Measurements from ENCODE around the gene DDX25. TPM values are rescaled to one million over a fixed set of nuclear protein-coding genes. Genes with fewer than 3 reads are reported as not detected.
A peak's percentile ranks its signal among the peaks of the same experiment; 100 is the strongest.

DDX25 gene
- total and polyA plus RNA-seq, 9 of the 15 experiments (the other 6 are each of a cell fraction or from before 2014, with no cell fraction given): not detected

DNA sequence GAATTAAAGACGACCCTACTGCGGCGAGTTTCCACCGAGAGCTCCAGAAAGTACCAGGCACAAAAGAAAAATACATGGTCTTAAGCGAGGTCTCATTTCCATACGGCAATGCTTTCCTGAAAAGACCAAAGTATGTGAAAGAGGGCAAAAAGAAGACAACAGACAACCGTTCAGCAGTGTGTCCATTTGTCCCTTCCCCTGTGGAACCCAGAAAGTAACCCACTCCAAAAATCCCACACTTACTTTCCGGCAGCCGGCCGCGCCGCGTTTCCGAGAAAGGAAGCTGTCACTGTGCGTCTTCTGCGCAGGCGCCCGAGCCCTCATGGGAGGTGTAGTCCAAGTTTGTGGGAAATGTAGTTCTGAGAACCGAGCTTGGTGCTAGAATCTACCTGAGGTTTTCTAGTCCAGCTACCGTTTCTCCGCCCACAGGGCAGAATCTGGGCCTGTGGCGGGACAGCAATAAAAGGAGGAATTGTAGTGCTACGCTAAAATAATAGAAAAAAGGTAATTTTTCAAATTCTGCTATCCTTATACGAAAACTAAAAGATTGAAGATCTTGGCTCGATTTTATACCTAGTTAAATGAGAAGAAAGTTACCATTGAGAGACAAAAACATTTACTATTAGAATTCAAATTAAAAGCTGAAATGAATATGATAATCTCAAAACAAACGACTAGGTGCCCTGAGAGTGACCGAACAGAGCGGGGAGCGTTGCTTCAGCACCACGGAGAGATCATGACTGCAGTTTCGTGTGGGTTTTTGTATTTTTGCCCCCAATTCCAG is 1.2 kb upstream of the DDX25 start, which contains the start of gene PUS3 (continued):
- TF ChIP-seq E2F3 (CRISPR knock-in tag; IDR thresholded peaks at IDR 0.05) (no peak), ZBTB2 (IDR thresholded peaks at IDR 0.05) (peak; percentile 87), GATAD2A (IDR thresholded peaks at IDR 0.05) (no peak), TEAD2 (tag; IDR thresholded peaks at IDR 0.05) (no peak), SMAD1 (IDR thresholded peaks at IDR 0.05; ENCODE audit: low read depth, low read length, partially characterized antibody) (no peak), ZFP30 (CRISPR knock-in tag; IDR thresholded peaks at IDR 0.05; ENCODE audit: borderline replicate concordance) (no peak), SMAD4 (CRISPR knock-in tag; conservative IDR thresholded peaks at IDR 0.05) (no peak), TEAD1 (CRISPR knock-in tag; IDR thresholded peaks at IDR 0.05) (no peak), ADNP (tag; IDR thresholded peaks at IDR 0.05) (no peak), BRD9 (IDR thresholded peaks at IDR 0.05; ENCODE audit: low read depth, partially characterized antibody) (no peak), KDM1A (IDR thresholded peaks at IDR 0.05) (no peak), PTRF (tag; IDR thresholded peaks at IDR 0.05) (no peak), KLF6 (CRISPR knock-in tag; IDR thresholded peaks at IDR 0.05; ENCODE audit: borderline replicate concordance) (no peak), ZNF165 (CRISPR knock-in tag; IDR thresholded peaks at IDR 0.05; ENCODE audit: borderline replicate concordance) (no peak), TSC22D4 (tag; IDR thresholded peaks at IDR 0.05) (no peak), CREBBP (IDR thresholded peaks at IDR 0.05; ENCODE audit: low read depth, low read length) (no peak), ZNF444 (CRISPR knock-in tag; IDR thresholded peaks at IDR 0.05) (no peak), FOXP1 (CRISPR knock-in tag; IDR thresholded peaks at IDR 0.05) (no peak), CHCHD3 (CRISPR knock-in tag; IDR thresholded peaks at IDR 0.05) (0 out of 2 replicates have a peak, but pooled peaks have one; percentile 67), ZNF282 (CRISPR knock-in tag; IDR thresholded peaks at IDR 0.05) (no peak), NCOA6 (IDR thresholded peaks at IDR 0.05) (no peak), MYBL2 (IDR thresholded peaks at IDR 0.05; ENCODE audit: low read depth) (no peak), MYBL2 (CRISPR knock-in tag; IDR thresholded peaks at IDR 0.05; ENCODE audit: borderline replicate concordance) (no peak), ZSCAN29 (IDR thresholded peaks at IDR 0.05) (no peak), CBFA2T3 (IDR thresholded peaks at IDR 0.05) (no peak), U2AF2 (optimal IDR thresholded peaks at IDR 0.05; ENCODE audit: low read depth, low read length) (no peak), NCOR1 (IDR thresholded peaks at IDR 0.05) (no peak), POLR2G (IDR thresholded peaks at IDR 0.05; ENCODE audit: low read depth, low read length) (peak; percentile 69)
- TF ChIP-seq, protein P1, sequence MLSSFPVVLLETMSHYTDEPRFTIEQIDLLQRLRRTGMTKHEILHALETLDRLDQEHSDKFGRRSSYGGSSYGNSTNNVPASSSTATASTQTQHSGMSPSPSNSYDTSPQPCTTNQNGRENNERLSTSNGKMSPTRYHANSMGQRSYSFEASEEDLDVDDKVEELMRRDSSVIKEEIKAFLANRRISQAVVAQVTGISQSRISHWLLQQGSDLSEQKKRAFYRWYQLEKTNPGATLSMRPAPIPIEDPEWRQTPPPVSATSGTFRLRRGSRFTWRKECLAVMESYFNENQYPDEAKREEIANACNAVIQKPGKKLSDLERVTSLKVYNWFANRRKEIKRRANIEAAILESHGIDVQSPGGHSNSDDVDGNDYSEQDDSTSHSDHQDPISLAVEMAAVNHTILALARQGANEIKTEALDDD (IDR thresholded peaks at IDR 0.05): no peak
- TF ChIP-seq, protein P2, sequence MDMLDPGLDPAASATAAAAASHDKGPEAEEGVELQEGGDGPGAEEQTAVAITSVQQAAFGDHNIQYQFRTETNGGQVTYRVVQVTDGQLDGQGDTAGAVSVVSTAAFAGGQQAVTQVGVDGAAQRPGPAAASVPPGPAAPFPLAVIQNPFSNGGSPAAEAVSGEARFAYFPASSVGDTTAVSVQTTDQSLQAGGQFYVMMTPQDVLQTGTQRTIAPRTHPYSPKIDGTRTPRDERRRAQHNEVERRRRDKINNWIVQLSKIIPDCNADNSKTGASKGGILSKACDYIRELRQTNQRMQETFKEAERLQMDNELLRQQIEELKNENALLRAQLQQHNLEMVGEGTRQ (CRISPR knock-in tag; IDR thresholded peaks at IDR 0.05): no peak

All from K562 (cell line).